Neural cell (in vitro differentiated cells): ENCODE data around the gene FAM43B. TPM values are rescaled to one million over a fixed set of nuclear protein-coding genes. Genes with fewer than 3 reads are reported as not detected.

Experiments used
- H2AFZ ChIP-seq: fragments of 200-600, 300-800 bp; sonication (generic), shearing (Covaris generic); 2 replicates; pipeline ENCODE4 v1.6.0; 2014; ENCODE audit warnings: low read depth, mild to moderate bottlenecking, antibody characterized with exemption, low read length, moderate library complexity
- H3F3A ChIP-seq: fragments of 200-600 bp; shearing (Covaris generic); 2 replicates; pipeline ENCODE4 v1.6.1; 2016; ENCODE audit warnings: mild to moderate bottlenecking, moderate library complexity, mixed read lengths, antibody characterized with exemption, low read length; ENCODE audit not compliant: insufficient read depth, poor library complexity, severe bottlenecking
- H3K27ac ChIP-seq: fragments of 200-600, 300-800 bp; sonication (generic), shearing (Covaris generic); 2 replicates; pipeline ENCODE4 v1.5.1; 2014; ENCODE audit warnings: mild to moderate bottlenecking, low read length, moderate library complexity
- H3K27me3 ChIP-seq: fragments of 300-800, 200-600 bp; sonication (generic), shearing (Covaris generic); 2 replicates; pipeline ENCODE4 v1.6.0; 2014; ENCODE audit warnings: mild to moderate bottlenecking, low read depth, low read length, moderate library complexity; ENCODE audit not compliant: insufficient read depth
- H3K36me3 ChIP-seq: fragments of 300-800, 200-600 bp; sonication (generic), shearing (Covaris generic); 2 replicates; pipeline ENCODE4 v1.5.1; 2014; ENCODE audit warnings: mild to moderate bottlenecking, antibody characterized with exemption, low read length, moderate library complexity; ENCODE audit not compliant: insufficient read depth
- H3K4me2 ChIP-seq: fragments of 300-800, 200-600 bp; sonication (generic), shearing (Covaris generic); 2 replicates; pipeline ENCODE4 v1.6.0; 2014; ENCODE audit warnings: mild to moderate bottlenecking, low read length
- H3K4me3 ChIP-seq: fragments of 300-800, 200-600 bp; sonication (generic), shearing (Covaris generic); 2 replicates; pipeline ENCODE4 v1.5.1; 2014; ENCODE audit warnings: mild to moderate bottlenecking, low read length, moderate library complexity
- H3K79me2 ChIP-seq: fragments of 200-600 bp; shearing (Covaris generic); replicated peaks from 2 replicates; pipeline ENCODE4 v1.6.0; 2014; ENCODE audit warnings: mild to moderate bottlenecking, low read length, moderate library complexity; ENCODE audit not compliant: insufficient read depth
- H3K9ac ChIP-seq: fragments of 300-800, 200-600 bp; sonication (generic), shearing (Covaris generic); 2 replicates; pipeline ENCODE4 v1.6.1; 2016; ENCODE audit warnings: mild to moderate bottlenecking, low read length, mixed read lengths
- H3K9me2 ChIP-seq: fragments of 200-600 bp; shearing (Covaris generic); 2 replicates; pipeline ENCODE4 v1.6.1; 2016; ENCODE audit warnings: mild to moderate bottlenecking, low read length, mixed read lengths; ENCODE audit not compliant: insufficient read depth
- H3K9me3 ChIP-seq: fragments of 200-600, 300-800 bp; sonication (generic), shearing (Covaris generic); 2 replicates; pipeline ENCODE4 v1.6.1; 2016; ENCODE audit warnings: mild to moderate bottlenecking, mixed run types, low read length, moderate library complexity, mixed read lengths
- H4K20me1 ChIP-seq: fragments of 200-600 bp; shearing (Covaris generic); 2 replicates; pipeline ENCODE4 v1.6.1; 2016; ENCODE audit warnings: mild to moderate bottlenecking, mixed run types; ENCODE audit not compliant: insufficient read depth
- CTCF ChIP-seq: fragments of 450-650 bp; IDR thresholded peaks from 2 replicates; pipeline ENCODE4 v1.5.1; 2014; ENCODE audit warnings: antibody characterized with exemption, mild to moderate bottlenecking, moderate library complexity; ENCODE audit not compliant: poor library complexity, severe bottlenecking
- EP300 ChIP-seq: fragments of 450-650 bp; conservative IDR thresholded peaks from 2 replicates; pipeline ENCODE4 v1.6.1; 2014; ENCODE audit warnings: antibody characterized with exemption, mild to moderate bottlenecking, moderate library complexity; ENCODE audit not compliant: poor library complexity, severe bottlenecking
- EZH2 ChIP-seq: fragments of 200-600, 300-800 bp; shearing (Covaris generic), sonication (generic); IDR thresholded peaks from 2 replicates; pipeline ENCODE4 v1.6.1; 2014; ENCODE audit warnings: antibody characterized with exemption, low read length, borderline replicate concordance, mild to moderate bottlenecking; ENCODE audit not compliant: insufficient read depth, poor library complexity, severe bottlenecking
- MXI1 ChIP-seq: fragments of 450-650 bp; conservative IDR thresholded peaks from 2 replicates; pipeline ENCODE4 v1.6.1; 2014; ENCODE audit warnings: antibody characterized with exemption, mild to moderate bottlenecking; ENCODE audit not compliant: poor library complexity, severe bottlenecking
- POLR2AphosphoS5 ChIP-seq: IDR thresholded peaks from 2 replicates; pipeline ENCODE4 v1.6.1; 2012
- RAD21 ChIP-seq: fragments of 450-650 bp; conservative IDR thresholded peaks from 2 replicates; pipeline ENCODE4 v1.6.1; 2014; ENCODE audit warnings: antibody characterized with exemption, mild to moderate bottlenecking, moderate library complexity
- SMC3 ChIP-seq: fragments of 450-650 bp; conservative IDR thresholded peaks from 2 replicates; pipeline ENCODE4 v1.6.1; 2014; ENCODE audit warnings: antibody characterized with exemption, mild to moderate bottlenecking, moderate library complexity; ENCODE audit not compliant: poor library complexity
- TAF1 ChIP-seq: IDR thresholded peaks from 2 replicates; pipeline ENCODE4 v1.6.1; 2012; ENCODE audit warnings: low read depth
- polyA plus RNA-seq: library from polyadenylated mRNA; depleted of rRNA; stranded (reverse); fragments of >200 nt; gene quantifications from 2 replicates; pipeline ENCODE4 v1.2.3, GENCODE V29; 2014
- TF ChIP-seq, protein P1 (sequence below): IDR thresholded peaks from 2 replicates; pipeline ENCODE4 v1.6.1; 2012; ENCODE audit warnings: borderline replicate concordance

The FAM43B gene
- polyA plus RNA-seq, 1 donor from 2014 or later = 1.3 TPM

- H4K20me1 ChIP-seq = no peaks in the 10 kb centered on the region
- TF ChIP-seq CTCF (no peak), MXI1 (no peak), RAD21 (no peak), EP300 (no peak), SMC3 (no peak), POLR2AphosphoS5 (no peak), EZH2 (no peak), TAF1 (no peak)
- TF ChIP-seq, protein P1, sequence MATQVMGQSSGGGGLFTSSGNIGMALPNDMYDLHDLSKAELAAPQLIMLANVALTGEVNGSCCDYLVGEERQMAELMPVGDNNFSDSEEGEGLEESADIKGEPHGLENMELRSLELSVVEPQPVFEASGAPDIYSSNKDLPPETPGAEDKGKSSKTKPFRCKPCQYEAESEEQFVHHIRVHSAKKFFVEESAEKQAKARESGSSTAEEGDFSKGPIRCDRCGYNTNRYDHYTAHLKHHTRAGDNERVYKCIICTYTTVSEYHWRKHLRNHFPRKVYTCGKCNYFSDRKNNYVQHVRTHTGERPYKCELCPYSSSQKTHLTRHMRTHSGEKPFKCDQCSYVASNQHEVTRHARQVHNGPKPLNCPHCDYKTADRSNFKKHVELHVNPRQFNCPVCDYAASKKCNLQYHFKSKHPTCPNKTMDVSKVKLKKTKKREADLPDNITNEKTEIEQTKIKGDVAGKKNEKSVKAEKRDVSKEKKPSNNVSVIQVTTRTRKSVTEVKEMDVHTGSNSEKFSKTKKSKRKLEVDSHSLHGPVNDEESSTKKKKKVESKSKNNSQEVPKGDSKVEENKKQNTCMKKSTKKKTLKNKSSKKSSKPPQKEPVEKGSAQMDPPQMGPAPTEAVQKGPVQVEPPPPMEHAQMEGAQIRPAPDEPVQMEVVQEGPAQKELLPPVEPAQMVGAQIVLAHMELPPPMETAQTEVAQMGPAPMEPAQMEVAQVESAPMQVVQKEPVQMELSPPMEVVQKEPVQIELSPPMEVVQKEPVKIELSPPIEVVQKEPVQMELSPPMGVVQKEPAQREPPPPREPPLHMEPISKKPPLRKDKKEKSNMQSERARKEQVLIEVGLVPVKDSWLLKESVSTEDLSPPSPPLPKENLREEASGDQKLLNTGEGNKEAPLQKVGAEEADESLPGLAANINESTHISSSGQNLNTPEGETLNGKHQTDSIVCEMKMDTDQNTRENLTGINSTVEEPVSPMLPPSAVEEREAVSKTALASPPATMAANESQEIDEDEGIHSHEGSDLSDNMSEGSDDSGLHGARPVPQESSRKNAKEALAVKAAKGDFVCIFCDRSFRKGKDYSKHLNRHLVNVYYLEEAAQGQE = no peak
- no peak overlapping the region for H3K27ac ChIP-seq
- no peaks in the 10 kb centered on the region for H3K9me3 ChIP-seq
- H3K9me2 ChIP-seq = no peaks in the 10 kb centered on the region
- no peaks in the 10 kb centered on the region for H3K27me3 ChIP-seq
- no peak overlapping the region for H3K9ac ChIP-seq
- no peaks in the 10 kb centered on the region for H3F3A ChIP-seq
- no peak overlapping the region for H3K4me2 ChIP-seq
- H3K36me3 ChIP-seq = no peaks in the 10 kb centered on the region
- H3K4me3 ChIP-seq = no peak overlapping the region
- H2AFZ ChIP-seq = no peak overlapping the region
- no peaks in the 10 kb centered on the region for H3K79me2 ChIP-seq
These were observed 45.3 kb downstream of the FAM43B start for GRCh38 chr1:20597650-20598049.

DNA sequence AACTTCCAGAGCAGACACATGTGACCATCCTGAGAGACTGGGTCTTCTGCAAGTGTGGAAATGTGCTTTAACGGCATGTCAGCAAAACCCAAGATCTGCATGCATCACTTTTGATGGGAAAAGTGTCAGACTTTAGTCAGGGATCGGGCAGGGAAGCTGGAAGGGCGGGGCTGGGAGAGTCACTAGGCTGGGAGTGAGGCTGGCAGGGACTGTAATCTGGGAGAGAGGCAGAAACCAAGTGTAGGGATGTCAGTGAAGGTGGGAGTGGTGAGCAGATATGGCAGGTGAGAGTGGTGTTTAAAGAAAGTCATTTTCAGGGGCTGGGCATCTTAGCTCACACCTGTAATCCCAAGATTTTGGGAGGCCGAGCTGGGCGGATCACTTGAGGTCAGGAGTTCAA, 47.8 kb downstream of the FAM43B start:
- Histone ChIP-seq H3K9me2 (no peaks in the 10 kb centered on the region), H3K4me2 (no peak overlapping the region), H3K79me2 (no peaks in the 10 kb centered on the region), H2AFZ (no peak overlapping the region), H3K27ac (no peak overlapping the region), H3K36me3 (no peaks in the 10 kb centered on the region), H3K9me3 (no peaks in the 10 kb centered on the region), H3K27me3 (no peaks in the 10 kb centered on the region), H3F3A (no peaks in the 10 kb centered on the region), H3K4me3 (no peak overlapping the region), H3K9ac (no peak overlapping the region), H4K20me1 (no peaks in the 10 kb centered on the region)
- TF ChIP-seq EZH2 (no peak), POLR2AphosphoS5 (no peak), EP300 (no peak), CTCF (no peak), SMC3 (no peak), TAF1 (no peak), MXI1 (no peak), RAD21 (no peak)
- TF ChIP-seq, protein P1 = no peak
